Measurements from ENCODE around the gene SEZ6L2.

GRCh38 chr16:29860218-29860617 lies 39.1 kb downstream of the SEZ6L2 start:
- TF ChIP-seq POLR2AphosphoS5 (IDR thresholded peaks at IDR 0.05) (no peak), CTCF (IDR thresholded peaks at IDR 0.05) (no peak)

All from breast epithelium (tissue), 3 donors.